Measurements from ENCODE around the gene ASS1. TPM values are rescaled to one million over a fixed set of nuclear protein-coding genes. Genes with fewer than 3 reads are reported as not detected.
A peak's percentile ranks its signal among the peaks of the same experiment; 100 is the strongest.

The ASS1 gene
- total RNA-seq, 1 experiment from 2014 or later = 40.3 TPM

- DNase-seq = no peak
- intact Hi-C loops (cut with micrococcal nuclease; ENCODE audit: unreplicated experiment) = no loop called here
- Mint-ChIP-seq H3K9me3 (ENCODE audit: low read depth, unreplicated experiment) (peaks cover 2% of the 10 kb centered on the region), H3K27ac (ENCODE audit: unreplicated experiment) (no peak overlapping the region), H3K27me3 (ENCODE audit: unreplicated experiment) (no peaks in the 10 kb centered on the region), H3K36me3 (ENCODE audit: insufficient read depth, unreplicated experiment) (no peaks in the 10 kb centered on the region), H3K4me1 (ENCODE audit: low read depth, unreplicated experiment) (peaks cover 8% of the 10 kb centered on the region), H3K4me3 (ENCODE audit: low read depth, unreplicated experiment) (no peak overlapping the region)
- TF ChIP-seq CTCF (IDR thresholded peaks at IDR 0.05; ENCODE audit: unreplicated experiment) = no peak
- CTCF ChIA-PET = no interaction called here
- no TSS peak for BruUV-seq (replicated peaks)
Measured at GRCh38 chr9:130424595-130425454, 19.9 kb upstream of the ASS1 start.

- no peaks in the 10 kb centered on the region for H3K27me3 Mint-ChIP-seq (ENCODE audit: unreplicated experiment)
Measured at GRCh38 chr9:130425741-130426466, 18.9 kb upstream of the ASS1 start.

GRCh38 chr9:130426467-130426773, 18.3 kb upstream of the ASS1 start:
- intact Hi-C loops (cut with micrococcal nuclease; ENCODE audit: unreplicated experiment) = no loop called here
- Mint-ChIP-seq H3K27ac (ENCODE audit: unreplicated experiment) (no peak overlapping the region), H3K4me3 (ENCODE audit: low read depth, unreplicated experiment) (no peak overlapping the region), H3K4me1 (ENCODE audit: low read depth, unreplicated experiment) (peaks cover 8% of the 10 kb centered on the region), H3K9me3 (ENCODE audit: low read depth, unreplicated experiment) (peaks cover 3% of the 10 kb centered on the region), H3K36me3 (ENCODE audit: insufficient read depth, unreplicated experiment) (no peaks in the 10 kb centered on the region), H3K27me3 (ENCODE audit: unreplicated experiment) (no peaks in the 10 kb centered on the region)
- BruUV-seq (replicated peaks) = no TSS peak
- no peak for TF ChIP-seq CTCF (IDR thresholded peaks at IDR 0.05; ENCODE audit: unreplicated experiment)
- CTCF ChIA-PET = no interaction called here
- DNase-seq = no peak

More at GRCh38 chr9:130425741-130426466, 18.9 kb upstream of the ASS1 start:
- BruUV-seq (replicated peaks) = no TSS peak
- CTCF ChIA-PET = no interaction called here
- H3K4me3 Mint-ChIP-seq (ENCODE audit: low read depth, unreplicated experiment) = no peak overlapping the region
- no peak for DNase-seq
- H3K36me3 Mint-ChIP-seq (ENCODE audit: insufficient read depth, unreplicated experiment) = no peaks in the 10 kb centered on the region
- no peak for TF ChIP-seq CTCF (IDR thresholded peaks at IDR 0.05; ENCODE audit: unreplicated experiment)
- peaks cover 8% of the 10 kb centered on the region for H3K4me1 Mint-ChIP-seq (ENCODE audit: low read depth, unreplicated experiment)
- intact Hi-C loops (cut with micrococcal nuclease; ENCODE audit: unreplicated experiment) = no loop called here
- no peak overlapping the region for H3K27ac Mint-ChIP-seq (ENCODE audit: unreplicated experiment)
- peaks cover 3% of the 10 kb centered on the region for H3K9me3 Mint-ChIP-seq (ENCODE audit: low read depth, unreplicated experiment)

- H3K9me3 Mint-ChIP-seq (ENCODE audit: low read depth, unreplicated experiment) = peaks cover 3% of the 10 kb centered on the region
- intact Hi-C loops (cut with micrococcal nuclease; ENCODE audit: unreplicated experiment) = no loop called here
- CTCF ChIA-PET = no interaction called here
- no peak overlapping the region for H3K27ac Mint-ChIP-seq (ENCODE audit: unreplicated experiment)
- no peak overlapping the region for H3K4me3 Mint-ChIP-seq (ENCODE audit: low read depth, unreplicated experiment)
- DNase-seq = peak; percentile 47
- no peaks in the 10 kb centered on the region for H3K27me3 Mint-ChIP-seq (ENCODE audit: unreplicated experiment)
- no peaks in the 10 kb centered on the region for H3K36me3 Mint-ChIP-seq (ENCODE audit: insufficient read depth, unreplicated experiment)
- no peak for TF ChIP-seq CTCF (IDR thresholded peaks at IDR 0.05; ENCODE audit: unreplicated experiment)
- H3K4me1 Mint-ChIP-seq (ENCODE audit: low read depth, unreplicated experiment) = peaks cover 8% of the 10 kb centered on the region
- BruUV-seq (replicated peaks) = no TSS peak
Measured at GRCh38 chr9:130426883-130427282, 17.9 kb upstream of the ASS1 start.

Data from Calu3 (cell line).